Bronchial epithelial cell (primary cell): ENCODE data around the gene OTOG. TPM values are rescaled to one million over a fixed set of nuclear protein-coding genes. Genes with fewer than 3 reads are reported as not detected.
A peak's percentile ranks its signal among the peaks of the same experiment; 100 is the strongest.

Experiments
- DNase-seq: peaks from one replicate; pipeline ENCODE4 v3.0.0-alpha.2; 2010; ENCODE audit warnings: low read depth
- FAIRE-seq: peaks from 2 replicates; lab custom pipeline; 2011; peaks lifted over from hg19 to GRCh38; lab: Jason Lieb, UNC
- H3K27me3 ChIP-seq: 2 replicates; pipeline ENCODE4 v1.5.1; 2011; ENCODE audit warnings: low read length; ENCODE audit not compliant: control insufficient read depth, insufficient read depth
- H3K36me3 ChIP-seq: 2 replicates; pipeline ENCODE4 v1.5.1; 2011; ENCODE audit warnings: low read length; ENCODE audit not compliant: control insufficient read depth, insufficient read depth
- H3K4me3 ChIP-seq: 2 replicates; pipeline ENCODE4 v1.5.1; 2011; ENCODE audit warnings: mild to moderate bottlenecking, low read depth, low read length, control low read depth
- total RNA-seq: library from RNA; depleted of rRNA; stranded (reverse); fragments of >200 nt; gene quantifications from 2 replicates; pipeline ENCODE4 v1.2.1, GENCODE V29; 2014
- TF ChIP-seq, protein P1 (sequence below): IDR thresholded peaks from 2 replicates; pipeline ENCODE4 v1.5.1; 2011; ENCODE audit warnings: mild to moderate bottlenecking, moderate library complexity, low read length, control low read depth, inconsistent platforms; ENCODE audit not compliant: insufficient read depth, severe bottlenecking

OTOG gene
- total RNA-seq, 1 donor from 2014 or later = not detected

DNA sequence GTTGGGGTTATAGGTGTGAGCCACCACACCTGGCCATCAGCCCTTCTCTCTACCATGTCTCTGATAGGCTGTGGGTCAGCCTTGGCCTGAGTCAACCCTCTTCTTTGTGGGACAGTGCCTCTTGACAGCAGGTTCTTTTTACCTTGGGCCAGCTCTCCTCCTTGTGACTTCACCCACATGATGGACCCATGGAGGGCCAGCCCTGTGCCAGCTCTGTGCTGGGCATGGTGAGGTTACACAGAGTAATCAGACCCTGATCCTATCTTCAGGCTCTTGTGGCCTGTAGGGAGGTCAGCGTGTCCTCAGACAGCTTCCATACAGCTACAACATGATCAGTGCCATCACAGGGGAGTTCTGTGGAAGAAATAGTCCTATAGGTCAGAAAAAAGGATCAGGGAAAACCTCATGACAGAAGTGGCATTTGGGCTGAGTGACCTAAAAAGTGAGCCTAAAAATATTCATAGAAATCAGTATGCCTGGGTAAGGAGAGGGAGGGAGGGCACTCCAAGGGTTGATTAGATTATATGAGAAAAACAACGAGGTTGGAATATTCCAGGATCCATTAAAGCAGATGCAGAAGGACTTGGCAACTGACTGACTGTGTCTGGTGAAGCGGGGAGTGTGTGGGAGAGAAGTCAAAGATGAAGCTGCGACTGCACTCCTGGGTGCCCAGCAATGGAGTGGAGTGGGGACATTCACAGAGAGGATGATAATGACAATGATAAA is 17.1 kb downstream of the OTOG start:
- no peak for DNase-seq
- Histone ChIP-seq H3K36me3 (no peaks in the 10 kb centered on the region), H3K27me3 (no peaks in the 10 kb centered on the region), H3K4me3 (no peak overlapping the region)
- FAIRE-seq = no peak
- TF ChIP-seq, protein P1, sequence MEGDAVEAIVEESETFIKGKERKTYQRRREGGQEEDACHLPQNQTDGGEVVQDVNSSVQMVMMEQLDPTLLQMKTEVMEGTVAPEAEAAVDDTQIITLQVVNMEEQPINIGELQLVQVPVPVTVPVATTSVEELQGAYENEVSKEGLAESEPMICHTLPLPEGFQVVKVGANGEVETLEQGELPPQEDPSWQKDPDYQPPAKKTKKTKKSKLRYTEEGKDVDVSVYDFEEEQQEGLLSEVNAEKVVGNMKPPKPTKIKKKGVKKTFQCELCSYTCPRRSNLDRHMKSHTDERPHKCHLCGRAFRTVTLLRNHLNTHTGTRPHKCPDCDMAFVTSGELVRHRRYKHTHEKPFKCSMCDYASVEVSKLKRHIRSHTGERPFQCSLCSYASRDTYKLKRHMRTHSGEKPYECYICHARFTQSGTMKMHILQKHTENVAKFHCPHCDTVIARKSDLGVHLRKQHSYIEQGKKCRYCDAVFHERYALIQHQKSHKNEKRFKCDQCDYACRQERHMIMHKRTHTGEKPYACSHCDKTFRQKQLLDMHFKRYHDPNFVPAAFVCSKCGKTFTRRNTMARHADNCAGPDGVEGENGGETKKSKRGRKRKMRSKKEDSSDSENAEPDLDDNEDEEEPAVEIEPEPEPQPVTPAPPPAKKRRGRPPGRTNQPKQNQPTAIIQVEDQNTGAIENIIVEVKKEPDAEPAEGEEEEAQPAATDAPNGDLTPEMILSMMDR = no peak

- no peak overlapping the region for H3K4me3 ChIP-seq
- H3K27me3 ChIP-seq = no peaks in the 10 kb centered on the region
- H3K36me3 ChIP-seq = no peaks in the 10 kb centered on the region
- TF ChIP-seq, protein P1 = peak; percentile 8
- no peak for FAIRE-seq
- DNase-seq = no peak
Measured at GRCh38 chr11:17564687-17565042, 17.6 kb downstream of the OTOG start.

DNA sequence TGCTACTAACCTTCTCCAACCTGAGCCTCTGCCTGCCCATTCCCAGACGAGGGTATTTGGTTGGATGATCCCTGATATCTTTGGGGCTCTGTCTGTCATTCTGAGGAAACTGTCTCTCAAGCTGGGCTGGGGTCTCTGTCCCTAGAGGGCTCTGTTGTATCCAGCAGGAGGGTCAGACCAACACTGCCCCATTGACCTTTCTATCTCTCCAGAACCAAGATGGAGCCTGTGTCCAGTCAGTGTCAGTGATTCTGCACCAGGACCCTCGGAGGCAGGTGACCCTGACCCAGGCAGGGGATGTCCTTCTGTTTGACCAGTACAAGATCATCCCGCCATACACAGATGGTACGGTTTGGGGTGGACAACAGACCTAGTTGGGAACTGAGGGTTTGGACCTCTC is 21.9 kb downstream of the OTOG start:
- Histone ChIP-seq H3K4me3 (no peak overlapping the region), H3K27me3 (peaks cover 4% of the 10 kb centered on the region), H3K36me3 (no peaks in the 10 kb centered on the region)
- TF ChIP-seq, protein P1 = no peak
- FAIRE-seq (peak; percentile 55), DNase-seq (no peak)

GRCh38 chr11:17570034-17570433 is 23.0 kb downstream of the OTOG start:
- FAIRE-seq (no peak), DNase-seq (no peak)
- H3K4me3 ChIP-seq = no peak overlapping the region
- TF ChIP-seq, protein P1 = no peak
- H3K36me3 ChIP-seq = no peaks in the 10 kb centered on the region
- H3K27me3 ChIP-seq = peaks cover 4% of the 10 kb centered on the region

DNA sequence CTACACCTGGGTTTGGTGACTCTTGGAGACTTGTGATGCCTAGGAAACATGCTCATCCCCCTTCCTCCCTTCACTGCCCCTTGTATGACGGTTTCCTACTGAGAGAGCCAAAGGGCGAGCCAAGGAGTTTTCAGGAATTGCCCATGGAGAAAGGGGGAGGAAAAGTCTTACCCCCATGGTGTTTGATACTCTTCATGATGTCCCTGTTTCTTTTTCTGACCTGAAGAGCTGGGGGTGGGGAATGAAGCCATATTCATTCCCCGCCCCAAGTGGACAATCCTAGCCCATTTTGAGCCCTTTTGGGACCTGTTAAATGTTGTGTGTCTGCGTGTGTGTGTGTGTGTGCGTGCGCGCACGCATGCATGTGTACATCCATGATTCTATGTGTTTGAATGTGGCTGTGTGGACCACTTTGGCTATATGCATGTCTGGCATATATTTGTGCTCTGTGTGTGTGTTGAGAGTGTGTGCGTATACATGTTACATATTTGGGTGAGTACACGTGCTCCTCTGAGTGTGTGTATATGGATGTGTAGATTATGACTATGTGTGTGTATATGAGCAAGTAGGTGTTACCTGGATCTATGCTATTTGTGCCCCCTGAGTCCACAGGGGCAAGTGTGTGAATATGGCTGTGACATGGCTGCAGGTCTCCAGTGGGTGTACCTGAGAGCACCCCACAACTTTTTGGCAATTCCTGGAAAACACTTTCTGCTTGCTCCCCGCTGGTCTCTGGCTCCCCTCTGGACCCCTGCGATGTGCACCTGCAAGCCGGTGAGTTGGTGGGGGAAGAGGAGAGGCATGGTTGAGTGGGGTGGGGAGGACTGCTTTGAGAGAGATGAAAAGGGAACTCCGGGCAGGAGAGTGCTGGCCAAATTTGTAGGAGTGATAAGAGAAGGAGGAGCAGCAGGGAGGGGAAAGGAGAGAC is 24.6 kb downstream of the OTOG start:
- Histone ChIP-seq H3K27me3 (peaks cover 4% of the 10 kb centered on the region), H3K36me3 (no peaks in the 10 kb centered on the region), H3K4me3 (no peak overlapping the region)
- DNase-seq (no peak), FAIRE-seq (peak; percentile 88)
- TF ChIP-seq, protein P1 = no peak
